Stimulated activated CD4-positive, alpha-beta T cell treated with anti-CD3 and anti-CD28 coated beads, Interleukin-1b, Interleukin-23, amount 100 ng/mL, for 24 hours (primary cell): Measurements from ENCODE around the gene ISCU.

Source experiments
- DNase-seq, 4 experiments: peaks; one replicate each; pipeline ENCODE4 v3.0.0-alpha.2; 2020; ENCODE audit warnings: low read depth in 4 of 4, low spot score in 1 of 4

Gene ISCU

GRCh38 chr12:108562348-108563135 lies at the start of gene ISCU:
Gene ISCU (plus strand): TSS chr12:108562596. CDS start chr12:108562623, 27 bp downstream.
- DNase-seq, result peak; percentile 98 to 99 (median 98)

GRCh38 chr12:108514468-108514972 lies 47.9 kb upstream of the ISCU start:
- DNase-seq, result no peak

GRCh38 chr12:108514973-108515814 lies 47.2 kb upstream of the ISCU start, which contains the start of gene FICD:
Gene FICD (plus strand): TSS chr12:108515277. CDS start chr12:108516973, 1,696 bp downstream.
- peak; percentile 97 to 100 (median 99) for DNase-seq

- DNase-seq, result no peak
Measured at GRCh38 chr12:108515916-108516315, 46.5 kb upstream of the ISCU start.

GRCh38 chr12:108516511-108517275 lies 45.7 kb upstream of the ISCU start:
- DNase-seq, result no peak

- no peak for DNase-seq
Measured at GRCh38 chr12:108517288-108518100, 44.9 kb upstream of the ISCU start.

GRCh38 chr12:108518101-108518715 lies 44.2 kb upstream of the ISCU start:
- no peak for DNase-seq

GRCh38 chr12:108518716-108519496 lies 43.5 kb upstream of the ISCU start:
- DNase-seq, result no peak

GRCh38 chr12:108519558-108519957 lies 42.8 kb upstream of the ISCU start:
- no peak for DNase-seq

- no peak for DNase-seq
Measured at GRCh38 chr12:108523365-108523764, 39.0 kb upstream of the ISCU start.

- no peak for DNase-seq
Measured at GRCh38 chr12:108525681-108526080, 36.7 kb upstream of the ISCU start.

- no peak for DNase-seq
Measured at GRCh38 chr12:108526482-108527165, 35.8 kb upstream of the ISCU start.

- no peak for DNase-seq
Measured at GRCh38 chr12:108527166-108527496, 35.3 kb upstream of the ISCU start.

- no peak for DNase-seq
Measured at GRCh38 chr12:108530161-108530560, 32.2 kb upstream of the ISCU start.

GRCh38 chr12:108531929-108532848 lies 30.2 kb upstream of the ISCU start:
- DNase-seq, result no peak

- DNase-seq, result no peak
Measured at GRCh38 chr12:108538146-108538545, 24.2 kb upstream of the ISCU start.

GRCh38 chr12:108538616-108539195 lies 23.7 kb upstream of the ISCU start:
- DNase-seq, result no peak
